ENCODE measurements around the gene DDX17. TPM values are rescaled to one million over a fixed set of nuclear protein-coding genes. Genes with fewer than 3 reads are reported as not detected.

The DDX17 gene
- total RNA-seq, 1 experiment from 2014 or later: 529 TPM

GRCh38 chr22:38435965-38436364 lies 70.1 kb downstream of the DDX17 start:
- H3K56ac ChIP-seq (ENCODE audit: insufficient read length, low read depth, low read length): no peak overlapping the region
- no peaks in the 10 kb centered on the region for H3K79me1 ChIP-seq (ENCODE audit: insufficient read depth, low read depth, low read length, poor library complexity, severe bottlenecking)
- no peak overlapping the region for H3K27ac Mint-ChIP-seq
- WGBS (ENCODE audit: extremely low coverage, insufficient read length, low lambda C conversion rate): no CpG with 5 or more reads among the region's 4 CpGs
- H3K14ac ChIP-seq (ENCODE audit: insufficient read depth, low read length): no peak overlapping the region
- H3K79me2 ChIP-seq (ENCODE audit: insufficient read depth, low read length): no peaks in the 10 kb centered on the region
- H2AK5ac ChIP-seq (ENCODE audit: insufficient read length, low read length): no peak overlapping the region
- no peak overlapping the region for H3K4ac ChIP-seq (ENCODE audit: low read depth, low read length)
- H3K18ac ChIP-seq (ENCODE audit: insufficient read length, low read depth, low read length): no peak overlapping the region
- H3K23me2 ChIP-seq (ENCODE audit: insufficient read length, low read depth, low read length, poor library complexity, severe bottlenecking): no peaks in the 10 kb centered on the region
- H3K36me3 Mint-ChIP-seq (ENCODE audit: insufficient read depth in 1 of 3, low read depth in 3 of 3): no peaks in the 10 kb centered on the region
- no peaks in the 10 kb centered on the region for H3K9me3 ChIP-seq (ENCODE audit: control insufficient read depth, low read depth, low read length)
- H3K9ac ChIP-seq (ENCODE audit: extremely low read depth, insufficient read length, low read length): no peak overlapping the region
- no peak overlapping the region for H4K8ac ChIP-seq (replicated peaks; ENCODE audit: insufficient read length, low read depth, low read length)
- no peak overlapping the region for H4K91ac ChIP-seq (ENCODE audit: insufficient read length, low read depth, low read length)
- TF ChIP-seq, protein P1, sequence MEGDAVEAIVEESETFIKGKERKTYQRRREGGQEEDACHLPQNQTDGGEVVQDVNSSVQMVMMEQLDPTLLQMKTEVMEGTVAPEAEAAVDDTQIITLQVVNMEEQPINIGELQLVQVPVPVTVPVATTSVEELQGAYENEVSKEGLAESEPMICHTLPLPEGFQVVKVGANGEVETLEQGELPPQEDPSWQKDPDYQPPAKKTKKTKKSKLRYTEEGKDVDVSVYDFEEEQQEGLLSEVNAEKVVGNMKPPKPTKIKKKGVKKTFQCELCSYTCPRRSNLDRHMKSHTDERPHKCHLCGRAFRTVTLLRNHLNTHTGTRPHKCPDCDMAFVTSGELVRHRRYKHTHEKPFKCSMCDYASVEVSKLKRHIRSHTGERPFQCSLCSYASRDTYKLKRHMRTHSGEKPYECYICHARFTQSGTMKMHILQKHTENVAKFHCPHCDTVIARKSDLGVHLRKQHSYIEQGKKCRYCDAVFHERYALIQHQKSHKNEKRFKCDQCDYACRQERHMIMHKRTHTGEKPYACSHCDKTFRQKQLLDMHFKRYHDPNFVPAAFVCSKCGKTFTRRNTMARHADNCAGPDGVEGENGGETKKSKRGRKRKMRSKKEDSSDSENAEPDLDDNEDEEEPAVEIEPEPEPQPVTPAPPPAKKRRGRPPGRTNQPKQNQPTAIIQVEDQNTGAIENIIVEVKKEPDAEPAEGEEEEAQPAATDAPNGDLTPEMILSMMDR (conservative IDR thresholded peaks at IDR 0.05): no peak
- H2BK120ac ChIP-seq (ENCODE audit: low read depth, low read length, poor library complexity, severe bottlenecking): no peak overlapping the region
- no peaks in the 10 kb centered on the region for H3K4me1 ChIP-seq (ENCODE audit: insufficient read depth, low read length)
- H3K4me3 Mint-ChIP-seq: no peak overlapping the region
- no peak overlapping the region for H4K5ac ChIP-seq (ENCODE audit: insufficient read length, low read depth, low read length)
- no peak overlapping the region for H2BK12ac ChIP-seq (ENCODE audit: insufficient read length, low read depth, low read length)
- no peak overlapping the region for H2BK20ac ChIP-seq (ENCODE audit: low read depth, low read length, poor library complexity, severe bottlenecking)
- no peak overlapping the region for H2AFZ ChIP-seq (ENCODE audit: low read length)
- H3T11ph ChIP-seq (ENCODE audit: low read length): no peak overlapping the region
- no peaks in the 10 kb centered on the region for H4K20me1 ChIP-seq (ENCODE audit: control insufficient read depth, insufficient read depth, insufficient read length)
- H3K27ac ChIP-seq (ENCODE audit: insufficient read length, low read depth, low read length): no peak overlapping the region
- no peak overlapping the region for H3K4me2 ChIP-seq (ENCODE audit: insufficient read depth, insufficient read length, low read length)
- H3K23ac ChIP-seq (ENCODE audit: insufficient read length, low read depth, low read length): no peak overlapping the region
- peaks cover 0 to 15% of the 10 kb centered on the region in 2 experiments for H3K4me1 Mint-ChIP-seq
- no peak for DNase-seq
- H3K27me3 Mint-ChIP-seq (ENCODE audit: low read depth): peaks cover 6% of the 10 kb centered on the region
- H2BK5ac ChIP-seq (ENCODE audit: insufficient read length, low read length): no peak overlapping the region
- no peaks in the 10 kb centered on the region for H3K9me3 Mint-ChIP-seq
- H3K27me3 ChIP-seq (ENCODE audit: insufficient read depth, low read length): no peaks in the 10 kb centered on the region
- no peak overlapping the region for H2BK15ac ChIP-seq (ENCODE audit: low read depth, low read length)
